Activated CD4-positive, alpha-beta T cell treated with anti-CD3 and anti-CD28 coated beads, Interleukin-2, amount 50 U/mL, for 48 hours (primary cell): ENCODE measurements around the gene TNFSF15.

Source experiments
- DNase-seq, 2 experiments: peaks; one replicate each; pipeline ENCODE4 v3.0.0-alpha.2; 2020

Gene TNFSF15

GRCh38 chr9:114824110-114824509 lies 18.3 kb upstream of the TNFSF15 start:
- DNase-seq, result no peak

GRCh38 chr9:114823441-114823840 lies 17.6 kb upstream of the TNFSF15 start:
- no peak for DNase-seq

GRCh38 chr9:114822708-114823107 lies 16.9 kb upstream of the TNFSF15 start:
- DNase-seq, result no peak

- no peak for DNase-seq
Measured at GRCh38 chr9:114820776-114821501, 15.1 kb upstream of the TNFSF15 start.

- no peak for DNase-seq
Measured at GRCh38 chr9:114818178-114818577, 12.3 kb upstream of the TNFSF15 start.

DNA sequence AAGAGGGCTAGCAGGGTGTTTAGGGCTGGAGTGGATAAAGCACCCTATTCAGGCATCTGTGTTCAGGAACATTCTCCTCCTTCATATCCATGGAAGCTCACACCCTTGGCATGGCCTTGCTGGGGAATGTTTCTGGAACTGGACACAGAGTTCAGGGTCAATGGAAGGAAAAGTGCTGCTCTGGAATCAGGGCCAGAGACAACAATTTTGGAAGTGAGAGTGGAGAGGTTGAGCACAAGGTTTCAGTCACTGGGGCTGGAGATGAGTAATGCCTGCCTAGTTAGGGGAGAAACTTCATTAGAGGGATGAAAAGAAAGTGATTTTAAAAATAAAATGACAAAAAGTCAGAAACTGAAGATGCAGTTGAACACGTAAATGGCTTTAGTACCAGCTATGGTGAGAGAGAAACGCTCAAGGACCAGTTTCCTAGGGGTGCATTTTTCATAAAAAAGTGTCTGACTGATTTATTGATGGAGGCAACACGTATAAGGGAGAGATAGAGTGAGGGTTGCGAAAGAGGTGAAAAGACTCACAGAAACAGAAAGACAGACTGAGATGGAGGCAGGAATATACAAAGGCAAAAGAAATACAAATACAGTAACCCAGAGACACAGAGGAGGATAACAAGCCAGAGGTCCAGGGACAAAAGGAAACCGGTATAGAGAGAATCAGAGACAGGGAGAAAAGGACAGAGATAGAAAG lies 8.0 kb upstream of the TNFSF15 start:
- no peak for DNase-seq

GRCh38 chr9:114811966-114812636 lies 6.3 kb upstream of the TNFSF15 start:
- no peak for DNase-seq

GRCh38 chr9:114811301-114811700 lies 5.5 kb upstream of the TNFSF15 start:
- DNase-seq, result no peak

DNA sequence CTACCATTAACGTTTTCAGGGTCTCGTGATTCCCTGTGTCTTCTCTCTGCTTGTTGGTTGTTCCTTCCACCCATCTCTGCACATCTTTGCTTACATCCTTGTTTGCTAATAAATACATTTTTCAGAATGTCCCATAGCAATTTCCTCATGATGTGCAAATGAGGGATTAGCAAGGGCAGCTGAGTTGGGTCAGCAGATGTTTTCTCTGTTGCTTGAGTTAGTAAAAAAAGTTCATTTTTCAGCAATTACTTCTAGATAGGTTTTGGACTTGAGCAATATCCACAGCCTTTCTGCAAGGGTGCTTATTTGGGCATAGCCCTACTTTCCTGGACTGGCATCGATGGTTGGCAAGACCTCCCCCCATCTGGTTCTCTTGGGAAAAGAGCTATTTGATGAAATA lies 4.8 kb upstream of the TNFSF15 start:
- DNase-seq, result no peak

- no peak for DNase-seq
Measured at GRCh38 chr9:114806526-114806900, 674 bp upstream of the TNFSF15 start.

- DNase-seq, result no peak
Measured at GRCh38 chr9:114804505-114804904, 1.3 kb downstream of the TNFSF15 start.

DNA sequence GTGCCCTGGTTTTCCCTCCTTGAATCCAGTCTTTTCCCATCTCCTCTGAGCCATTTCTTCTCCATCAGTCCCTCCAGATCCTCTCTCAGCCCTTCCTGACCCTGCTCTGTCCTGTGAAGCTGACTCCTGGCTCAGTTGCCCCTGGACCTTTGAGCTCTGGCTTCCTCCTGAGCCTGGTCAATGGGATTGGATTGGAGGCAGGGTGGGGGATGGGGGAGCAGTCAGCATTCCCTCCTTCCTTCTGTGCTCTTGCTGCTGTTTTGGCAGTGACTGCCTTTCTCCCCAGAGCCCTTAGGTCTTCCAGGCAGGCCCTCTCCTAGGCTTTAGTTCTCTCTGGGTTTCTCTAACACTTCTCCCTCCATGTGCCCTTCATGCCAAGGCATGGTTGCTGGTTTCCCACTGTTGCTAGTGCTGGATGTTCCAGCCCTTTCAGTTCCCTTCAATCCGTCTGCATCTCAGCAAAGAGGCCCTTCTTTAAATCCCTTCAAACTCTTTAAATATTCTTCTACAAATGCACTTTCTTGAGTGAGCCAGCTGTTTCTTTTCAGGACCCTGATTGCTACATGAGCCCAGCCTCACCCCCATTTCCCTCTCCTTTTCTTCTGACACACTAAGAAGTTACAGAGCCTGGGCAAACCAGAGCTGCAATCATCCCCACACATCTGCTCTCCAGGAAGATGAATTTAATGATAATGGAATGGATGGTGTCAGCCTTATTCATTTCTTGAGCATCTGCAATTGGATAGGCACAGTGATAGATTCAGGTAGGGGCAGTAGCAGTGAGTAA lies 2.2 kb downstream of the TNFSF15 start:
- DNase-seq, result no peak

GRCh38 chr9:114799925-114800324 lies 5.9 kb downstream of the TNFSF15 start:
- DNase-seq, result no peak

GRCh38 chr9:114799441-114799840 lies 6.4 kb downstream of the TNFSF15 start:
- DNase-seq, result no peak

GRCh38 chr9:114798780-114799427 lies 6.9 kb downstream of the TNFSF15 start:
- no peak for DNase-seq

- DNase-seq, result no peak
Measured at GRCh38 chr9:114798101-114798500, 7.7 kb downstream of the TNFSF15 start.

DNA sequence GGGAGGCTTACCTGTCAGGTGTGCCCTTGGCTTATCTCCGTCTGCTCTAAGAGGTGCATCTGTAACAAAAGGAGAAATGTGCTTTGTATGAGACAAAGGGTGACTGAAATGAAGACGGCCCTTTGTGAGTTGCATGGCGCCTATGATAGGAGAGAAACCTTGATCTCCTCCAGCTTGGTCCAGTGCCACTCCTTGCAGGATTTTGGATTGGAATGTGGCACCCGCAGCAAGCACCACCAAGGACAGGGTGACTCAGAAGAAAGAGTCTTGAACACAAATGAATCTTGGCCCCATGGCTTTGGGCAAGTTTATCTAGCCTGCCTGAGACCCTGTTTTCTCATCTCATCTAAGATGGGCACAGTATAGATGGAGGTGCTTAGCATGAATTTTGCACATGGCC lies 13.4 kb downstream of the TNFSF15 start:
- no peak for DNase-seq

DNA sequence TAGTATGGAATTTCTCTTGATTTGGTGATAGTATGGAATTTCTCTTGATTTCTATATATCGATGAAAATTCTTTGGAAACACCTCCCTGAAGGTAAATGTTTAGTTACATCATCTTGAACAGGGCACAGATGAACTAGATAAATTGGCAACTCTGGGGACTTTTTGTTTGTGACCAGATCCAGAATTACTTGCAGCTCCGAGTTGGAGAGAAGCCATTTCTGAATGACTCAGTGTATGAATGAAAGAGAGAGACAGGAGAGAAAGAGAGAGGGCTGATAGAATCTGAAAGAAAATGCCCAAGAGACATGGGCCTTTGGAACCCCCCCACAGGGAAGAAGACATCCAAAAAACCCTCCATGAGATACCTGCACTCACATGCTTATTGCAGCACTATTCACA lies 14.1 kb downstream of the TNFSF15 start:
- DNase-seq, result no peak

- DNase-seq, result no peak
Measured at GRCh38 chr9:114791312-114791711, 14.5 kb downstream of the TNFSF15 start.

- no peak for DNase-seq
Measured at GRCh38 chr9:114790521-114790920, 15.3 kb downstream of the TNFSF15 start.

DNA sequence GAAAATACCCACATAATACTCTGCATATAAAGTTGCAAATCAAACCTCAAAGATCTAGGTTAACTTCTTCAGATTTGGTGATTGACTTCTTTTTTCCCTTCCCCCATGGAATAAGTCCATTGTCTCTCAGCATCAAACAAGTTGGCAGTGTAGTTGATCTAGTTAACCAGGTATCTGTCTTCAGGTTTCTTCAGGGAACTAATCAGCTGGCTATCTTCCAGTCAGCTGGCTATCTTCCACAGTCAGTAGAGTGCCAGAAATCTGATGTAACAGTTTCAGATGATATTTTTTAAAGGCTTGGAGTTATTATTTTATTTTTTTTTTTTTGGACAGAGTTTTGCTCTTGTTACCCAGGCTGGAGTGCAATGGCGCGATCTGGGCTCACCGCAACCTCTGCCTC lies 16.8 kb downstream of the TNFSF15 start:
- DNase-seq, result no peak

DNA sequence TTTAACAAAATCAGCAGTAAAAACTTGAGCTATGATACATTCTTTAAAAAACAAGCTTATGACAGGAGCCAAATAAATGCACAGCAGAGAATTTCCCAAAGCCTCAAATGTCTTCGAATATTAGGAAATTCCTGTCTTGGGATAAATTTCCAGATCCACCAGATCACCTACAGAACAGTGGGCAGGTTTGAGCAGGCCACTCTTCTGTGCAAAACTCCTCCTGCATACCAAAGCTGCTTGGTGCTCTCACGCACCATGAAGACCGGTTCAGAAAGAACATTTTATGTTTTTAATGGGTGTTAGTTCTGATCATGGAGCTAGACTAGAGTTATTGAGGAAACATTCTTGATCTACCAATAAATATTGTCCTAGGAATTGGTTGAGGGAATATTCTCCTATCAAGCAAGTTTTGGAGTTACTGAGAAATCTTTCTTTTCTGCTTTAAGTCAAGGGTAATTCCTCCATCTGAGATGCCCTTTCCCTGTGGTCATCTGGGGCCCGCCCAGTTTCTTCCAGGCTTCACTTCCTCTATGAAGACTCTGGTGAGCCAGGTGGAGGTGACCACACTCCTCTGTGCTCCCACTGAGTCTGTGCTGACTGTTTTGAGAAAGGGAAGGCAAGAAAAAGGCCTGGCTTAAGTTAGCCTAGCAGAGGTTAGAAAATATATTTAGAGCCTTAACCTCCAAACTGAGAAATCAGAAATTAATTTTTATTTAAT lies 17.9 kb downstream of the TNFSF15 start:
- DNase-seq, result no peak
